PC-3 (cell line): ENCODE measurements around the gene RAB11FIP4.

Experiments used
- CTCF ChIP-seq: fragments of 300-600 bp; sonication (generic); conservative IDR thresholded peaks from 2 replicates; pipeline ENCODE4 v1.5.1; 2017; ENCODE audit warnings: antibody characterized with exemption, low read depth, mild to moderate bottlenecking, low read length
- EZH2 ChIP-seq: fragments of 300-600 bp; sonication (generic); IDR thresholded peaks from one replicate; pipeline ENCODE4 v1.6.1; 2017; ENCODE audit warnings: antibody characterized with exemption, mild to moderate bottlenecking, low read length; ENCODE audit not compliant: unreplicated experiment
- EZH2phosphoT487 ChIP-seq: fragments of 300-600 bp; sonication (generic); IDR thresholded peaks from 2 replicates; pipeline ENCODE4 v1.6.1; 2018; ENCODE audit warnings: mild to moderate bottlenecking, antibody characterized with exemption, low read length, borderline replicate concordance

DNA sequence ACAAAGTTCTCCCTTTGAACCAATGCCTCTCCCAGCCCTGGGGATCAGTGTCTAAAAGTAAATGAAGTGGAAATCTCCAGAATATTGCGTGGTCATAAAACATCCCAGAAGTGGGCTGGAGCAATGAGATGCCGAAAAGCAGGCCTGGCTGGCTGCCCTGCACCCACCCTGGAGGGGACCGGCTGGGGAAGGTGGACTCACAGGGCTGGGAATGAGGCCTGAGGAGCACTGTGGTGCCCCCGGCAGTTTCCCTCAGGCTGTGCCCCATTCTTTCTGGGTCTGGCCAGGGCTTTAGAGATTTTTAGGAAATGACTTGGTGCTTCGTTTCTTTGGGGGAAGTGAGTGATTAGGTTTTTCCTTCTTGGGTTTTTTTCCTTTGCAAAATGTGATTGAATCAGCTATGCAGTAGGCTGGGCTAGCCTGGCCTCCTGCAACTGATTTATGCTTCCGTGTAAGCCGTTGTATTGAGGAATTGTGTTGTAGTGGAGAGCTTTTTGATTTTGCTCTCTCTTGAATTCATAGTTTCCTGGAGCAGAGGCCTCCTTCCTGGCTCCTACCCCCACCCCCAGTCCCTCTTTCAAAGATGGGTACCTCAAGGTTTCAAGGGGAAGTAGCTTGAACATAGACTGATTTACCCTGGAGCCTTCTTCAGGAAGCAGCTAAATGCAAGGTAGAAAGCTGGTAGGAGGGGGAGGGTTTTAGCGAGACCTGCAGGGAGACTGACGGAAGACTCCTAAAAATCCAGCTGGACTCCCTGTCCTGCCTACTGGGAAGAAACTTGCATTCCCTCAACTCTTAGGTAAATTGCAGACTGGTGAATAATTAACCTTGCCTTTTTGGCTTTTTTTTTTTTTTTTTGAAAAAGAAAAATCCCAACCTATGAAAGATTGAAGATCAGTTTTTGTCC is 170.2 kb downstream of the RAB11FIP4 start:
- TF ChIP-seq CTCF = no peak
- TF ChIP-seq EZH2 = no peak
- no peak for TF ChIP-seq EZH2phosphoT487
